Karpas-422 (cell line): Measurements from ENCODE around the gene AMZ1. TPM values are rescaled to one million over a fixed set of nuclear protein-coding genes. Genes with fewer than 3 reads are reported as not detected.

Experiments used
- DNase-seq: peaks from one replicate; pipeline ENCODE4 v3.0.0-alpha.2; 2015
- H2AFZ ChIP-seq: fragments of 200-600 bp; sonication (generic); 2 replicates; pipeline ENCODE4 v1.6.1; 2014; ENCODE audit warnings: antibody characterized with exemption, low read length, mixed read lengths
- H3K27ac ChIP-seq: fragments of 200-600 bp; sonication (generic); 2 replicates; pipeline ENCODE4 v1.5.1; 2014; ENCODE audit warnings: mild to moderate bottlenecking, low read length, moderate library complexity
- H3K27me3 ChIP-seq: fragments of 200-600 bp; sonication (generic); 2 replicates; pipeline ENCODE4 v1.6.1; 2014; ENCODE audit warnings: low read length, mixed read lengths
- H3K36me3 ChIP-seq: fragments of 200-600 bp; sonication (generic); 2 replicates; pipeline ENCODE4 v1.6.1; 2014; ENCODE audit warnings: low read length, mixed read lengths; ENCODE audit not compliant: insufficient read depth
- H3K4me1 ChIP-seq: fragments of 200-600 bp; sonication (generic); 2 replicates; pipeline ENCODE4 v1.6.1; 2014; ENCODE audit warnings: mild to moderate bottlenecking, low read length, mixed read lengths
- H3K4me2 ChIP-seq: fragments of 200-600 bp; sonication (generic); 2 replicates; pipeline ENCODE4 v1.6.1; 2014; ENCODE audit warnings: low read length, low read depth, mild to moderate bottlenecking; ENCODE audit not compliant: poor library complexity, severe bottlenecking
- H3K4me3 ChIP-seq: fragments of 200-600 bp; sonication (generic); 2 replicates; pipeline ENCODE4 v1.5.1; 2014; ENCODE audit warnings: mild to moderate bottlenecking, antibody characterized with exemption, low read length, mixed read lengths
- H3K79me2 ChIP-seq: fragments of 200-600 bp; sonication (generic); 2 replicates; pipeline ENCODE4 v1.6.1; 2014; ENCODE audit warnings: mild to moderate bottlenecking, low read length, mixed read lengths
- H3K9ac ChIP-seq: fragments of 200-600 bp; sonication (generic); 2 replicates; pipeline ENCODE4 v1.6.0; 2014; ENCODE audit warnings: low read length
- H3K9me2 ChIP-seq: fragments of 200-600 bp; sonication (generic), shearing (Covaris generic); replicated peaks from 2 replicates; pipeline ENCODE4 v1.6.0; 2014; ENCODE audit warnings: mild to moderate bottlenecking, low read length, moderate library complexity; ENCODE audit not compliant: insufficient read depth
- H3K9me3 ChIP-seq: fragments of 300-700, 200-600 bp; sonication (generic); 2 replicates; pipeline ENCODE4 v1.6.1; 2014; ENCODE audit warnings: low read length, mixed read lengths
- H4K20me1 ChIP-seq: fragments of 200-600 bp; sonication (generic); 2 replicates; pipeline ENCODE4 v1.6.1; 2014; ENCODE audit warnings: mild to moderate bottlenecking, antibody characterized with exemption, low read length, low read depth; ENCODE audit not compliant: insufficient read depth
- total RNA-seq: library from RNA; depleted of rRNA; stranded (reverse); fragments of >200 nt; shearing (Covaris generic); gene quantifications from 2 replicates; pipeline ENCODE4 v1.2.3, GENCODE V29; 2014; ENCODE audit warnings: low replicate concordance

AMZ1 gene
- total RNA-seq, 1 experiment from 2014 or later: not detected

- Histone ChIP-seq H3K9me2 (no peaks in the 10 kb centered on the region), H3K4me1 (no peaks in the 10 kb centered on the region), H3K9ac (no peak overlapping the region), H3K4me2 (no peak overlapping the region), H3K36me3 (no peaks in the 10 kb centered on the region), H3K79me2 (no peaks in the 10 kb centered on the region), H3K4me3 (no peak overlapping the region), H2AFZ (no peak overlapping the region), H3K9me3 (no peaks in the 10 kb centered on the region), H3K27me3 (no peaks in the 10 kb centered on the region), H4K20me1 (no peaks in the 10 kb centered on the region), H3K27ac (no peak overlapping the region)
- DNase-seq: no peak
Observed at GRCh38 chr7:2657208-2657607, 30.8 kb upstream of the AMZ1 start.

GRCh38 chr7:2657920-2658671 is 29.9 kb upstream of the AMZ1 start:
- Histone ChIP-seq H3K9me2 (no peaks in the 10 kb centered on the region), H3K4me1 (no peaks in the 10 kb centered on the region), H3K79me2 (no peaks in the 10 kb centered on the region), H3K27ac (no peak overlapping the region), H3K9me3 (no peaks in the 10 kb centered on the region), H3K36me3 (no peaks in the 10 kb centered on the region), H3K9ac (no peak overlapping the region), H3K27me3 (no peaks in the 10 kb centered on the region), H3K4me3 (no peak overlapping the region), H3K4me2 (no peak overlapping the region), H4K20me1 (no peaks in the 10 kb centered on the region), H2AFZ (no peak overlapping the region)
- DNase-seq: no peak

GRCh38 chr7:2658941-2659340 is 29.1 kb upstream of the AMZ1 start:
- H3K27me3 ChIP-seq: no peaks in the 10 kb centered on the region
- no peaks in the 10 kb centered on the region for H3K9me3 ChIP-seq
- H4K20me1 ChIP-seq: no peaks in the 10 kb centered on the region; the same call in 1 of the 2 replicates
- no peak overlapping the region for H3K27ac ChIP-seq
- no peaks in the 10 kb centered on the region for H3K36me3 ChIP-seq
- no peak overlapping the region for H3K4me3 ChIP-seq
- H3K79me2 ChIP-seq: no peaks in the 10 kb centered on the region
- H3K9ac ChIP-seq: no peak overlapping the region
- H3K4me1 ChIP-seq: no peaks in the 10 kb centered on the region
- no peak overlapping the region for H2AFZ ChIP-seq
- no peak overlapping the region for H3K4me2 ChIP-seq
- DNase-seq: no peak
- H3K9me2 ChIP-seq: no peaks in the 10 kb centered on the region

GRCh38 chr7:2659556-2660358 is 28.2 kb upstream of the AMZ1 start:
- Histone ChIP-seq H3K27ac (no peak overlapping the region), H2AFZ (no peak overlapping the region), H4K20me1 (no peaks in the 10 kb centered on the region; the same call in 1 of the 2 replicates), H3K4me2 (no peak overlapping the region), H3K9me3 (no peaks in the 10 kb centered on the region), H3K36me3 (no peaks in the 10 kb centered on the region), H3K9ac (no peak overlapping the region), H3K79me2 (no peaks in the 10 kb centered on the region), H3K9me2 (no peaks in the 10 kb centered on the region), H3K4me3 (no peak overlapping the region), H3K4me1 (no peaks in the 10 kb centered on the region), H3K27me3 (no peaks in the 10 kb centered on the region)
- no peak for DNase-seq

GRCh38 chr7:2660359-2661095 is 27.5 kb upstream of the AMZ1 start:
- H3K4me2 ChIP-seq: no peak overlapping the region
- peak; percentile 49 for DNase-seq
- no peaks in the 10 kb centered on the region for H3K9me2 ChIP-seq
- H3K4me3 ChIP-seq: no peak overlapping the region
- no peaks in the 10 kb centered on the region for H3K79me2 ChIP-seq
- no peaks in the 10 kb centered on the region for H3K4me1 ChIP-seq
- no peaks in the 10 kb centered on the region for H3K27me3 ChIP-seq
- H3K9ac ChIP-seq: no peak overlapping the region
- H2AFZ ChIP-seq: no peak overlapping the region
- no peaks in the 10 kb centered on the region; the same call in 1 of the 2 replicates for H4K20me1 ChIP-seq
- no peaks in the 10 kb centered on the region for H3K36me3 ChIP-seq
- no peak overlapping the region for H3K27ac ChIP-seq
- H3K9me3 ChIP-seq: no peaks in the 10 kb centered on the region

- Histone ChIP-seq H3K4me1 (no peaks in the 10 kb centered on the region), H3K79me2 (no peaks in the 10 kb centered on the region), H3K36me3 (no peaks in the 10 kb centered on the region), H2AFZ (no peak overlapping the region), H3K27ac (no peak overlapping the region), H3K4me2 (no peak overlapping the region), H3K27me3 (no peaks in the 10 kb centered on the region), H3K9me3 (no peaks in the 10 kb centered on the region), H4K20me1 (no peaks in the 10 kb centered on the region; the same call in 1 of the 2 replicates), H3K4me3 (no peak overlapping the region), H3K9ac (no peak overlapping the region), H3K9me2 (no peaks in the 10 kb centered on the region)
- no peak for DNase-seq
Observed at GRCh38 chr7:2661096-2661449, 26.9 kb upstream of the AMZ1 start.

- Histone ChIP-seq H3K27ac (no peak overlapping the region), H3K9ac (no peak overlapping the region), H3K79me2 (no peaks in the 10 kb centered on the region), H3K36me3 (no peaks in the 10 kb centered on the region), H3K4me1 (no peaks in the 10 kb centered on the region), H3K27me3 (no peaks in the 10 kb centered on the region), H3K4me2 (no peak overlapping the region), H3K9me2 (no peaks in the 10 kb centered on the region), H3K9me3 (no peaks in the 10 kb centered on the region), H2AFZ (no peak overlapping the region), H4K20me1 (no peaks in the 10 kb centered on the region; the same call in 1 of the 2 replicates), H3K4me3 (no peak overlapping the region)
- DNase-seq: no peak
Observed at GRCh38 chr7:2661602-2662272, 26.3 kb upstream of the AMZ1 start.
